Calu3 (cell line): Measurements from ENCODE around the gene ODAD3. TPM values are rescaled to one million over a fixed set of nuclear protein-coding genes. Genes with fewer than 3 reads are reported as not detected.
"Not testable (repeated sequence)": the region's sequence is repeated elsewhere in the genome, so short reads cannot be mapped to it uniquely, and the experiment has no call there.

Source experiments
- BruUV-seq: library from RNA; stranded (reverse); fragments of 400-500 nt; replicated peaks from 2 replicates; lab custom pipeline; 2021; lab: Mats Ljungman, UMichigan
- CTCF ChIA-PET: fragments of 300-600 bp; sonication (Branson Sonifier 250); formaldehyde crosslinking; loops from one replicate; lab custom pipeline; 2022; ENCODE audit warnings: antibody characterized with exemption; lab: Charles Lee
- DNase-seq: peaks from one replicate; pipeline ENCODE4 v3.0.0; 2022
- H3K27ac Mint-ChIP-seq: one replicate; pipeline ENCODE4 v1.8.0; 2022; ENCODE audit warnings: mixed read lengths; ENCODE audit not compliant: unreplicated experiment
- H3K27me3 Mint-ChIP-seq: one replicate; pipeline ENCODE4 v1.8.0; 2022; ENCODE audit warnings: mixed read lengths; ENCODE audit not compliant: unreplicated experiment
- H3K36me3 Mint-ChIP-seq: one replicate; pipeline ENCODE4 v1.8.0; 2022; ENCODE audit warnings: mild to moderate bottlenecking, moderate library complexity, mixed read lengths; ENCODE audit not compliant: insufficient read depth, unreplicated experiment
- H3K4me1 Mint-ChIP-seq: one replicate; pipeline ENCODE4 v1.8.0; 2022; ENCODE audit warnings: mild to moderate bottlenecking, low read depth, mixed read lengths; ENCODE audit not compliant: unreplicated experiment
- H3K4me3 Mint-ChIP-seq: one replicate; pipeline ENCODE4 v1.8.0; 2022; ENCODE audit warnings: mild to moderate bottlenecking, low read depth, moderate library complexity, mixed read lengths; ENCODE audit not compliant: unreplicated experiment
- H3K9me3 Mint-ChIP-seq: one replicate; pipeline ENCODE4 v1.8.0; 2022; ENCODE audit warnings: low read depth, mixed read lengths; ENCODE audit not compliant: unreplicated experiment
- intact Hi-C: fragments of 100-400 bp; cut with micrococcal nuclease; formaldehyde crosslinking; loops from one replicate; pipeline ENCODE4 v1.10.0; 2022; ENCODE audit not compliant: unreplicated experiment
- total RNA-seq: library from RNA; stranded (reverse); gene quantifications from 2 replicates; pipeline ENCODE4 v1.2.3, GENCODE V29; 2022
- TF ChIP-seq, protein P1 (sequence below): fragments of 200-600 bp; IDR thresholded peaks from one replicate; pipeline ENCODE4 v1.8.0; 2022; ENCODE audit warnings: antibody characterized with exemption; ENCODE audit not compliant: unreplicated experiment

Gene ODAD3
- total RNA-seq, 1 experiment from 2014 or later: not detected

DNA sequence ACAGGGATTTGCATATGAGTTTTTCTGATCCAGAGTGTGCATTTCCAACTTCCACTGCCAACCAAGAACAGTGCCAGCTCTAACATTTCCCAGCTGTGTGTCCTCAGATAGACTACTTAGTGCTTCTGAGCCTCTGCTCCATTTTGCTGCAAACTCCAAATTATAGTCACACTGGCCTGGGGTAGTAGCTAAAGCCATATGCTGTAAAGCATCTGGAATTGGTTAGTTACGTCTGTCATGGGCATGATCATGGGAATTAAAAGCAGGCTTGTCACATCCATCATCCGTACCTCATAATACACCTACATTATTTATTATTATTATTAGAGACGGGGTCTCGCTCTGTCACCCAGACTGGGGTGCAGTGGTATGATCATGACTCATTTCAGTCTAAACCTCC is 38.8 kb upstream of the ODAD3 start:
- DNase-seq: no peak
- CTCF ChIA-PET: no interaction called here
- no peak overlapping the region for H3K27ac Mint-ChIP-seq
- H3K4me3 Mint-ChIP-seq: no peak overlapping the region
- peaks cover 9% of the 10 kb centered on the region for H3K27me3 Mint-ChIP-seq
- TF ChIP-seq, protein P1, sequence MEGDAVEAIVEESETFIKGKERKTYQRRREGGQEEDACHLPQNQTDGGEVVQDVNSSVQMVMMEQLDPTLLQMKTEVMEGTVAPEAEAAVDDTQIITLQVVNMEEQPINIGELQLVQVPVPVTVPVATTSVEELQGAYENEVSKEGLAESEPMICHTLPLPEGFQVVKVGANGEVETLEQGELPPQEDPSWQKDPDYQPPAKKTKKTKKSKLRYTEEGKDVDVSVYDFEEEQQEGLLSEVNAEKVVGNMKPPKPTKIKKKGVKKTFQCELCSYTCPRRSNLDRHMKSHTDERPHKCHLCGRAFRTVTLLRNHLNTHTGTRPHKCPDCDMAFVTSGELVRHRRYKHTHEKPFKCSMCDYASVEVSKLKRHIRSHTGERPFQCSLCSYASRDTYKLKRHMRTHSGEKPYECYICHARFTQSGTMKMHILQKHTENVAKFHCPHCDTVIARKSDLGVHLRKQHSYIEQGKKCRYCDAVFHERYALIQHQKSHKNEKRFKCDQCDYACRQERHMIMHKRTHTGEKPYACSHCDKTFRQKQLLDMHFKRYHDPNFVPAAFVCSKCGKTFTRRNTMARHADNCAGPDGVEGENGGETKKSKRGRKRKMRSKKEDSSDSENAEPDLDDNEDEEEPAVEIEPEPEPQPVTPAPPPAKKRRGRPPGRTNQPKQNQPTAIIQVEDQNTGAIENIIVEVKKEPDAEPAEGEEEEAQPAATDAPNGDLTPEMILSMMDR: no peak
- H3K9me3 Mint-ChIP-seq: no peaks in the 10 kb centered on the region
- no TSS peak for BruUV-seq
- no peaks in the 10 kb centered on the region for H3K36me3 Mint-ChIP-seq
- intact Hi-C loops: no loop called here
- H3K4me1 Mint-ChIP-seq: no peaks in the 10 kb centered on the region

DNA sequence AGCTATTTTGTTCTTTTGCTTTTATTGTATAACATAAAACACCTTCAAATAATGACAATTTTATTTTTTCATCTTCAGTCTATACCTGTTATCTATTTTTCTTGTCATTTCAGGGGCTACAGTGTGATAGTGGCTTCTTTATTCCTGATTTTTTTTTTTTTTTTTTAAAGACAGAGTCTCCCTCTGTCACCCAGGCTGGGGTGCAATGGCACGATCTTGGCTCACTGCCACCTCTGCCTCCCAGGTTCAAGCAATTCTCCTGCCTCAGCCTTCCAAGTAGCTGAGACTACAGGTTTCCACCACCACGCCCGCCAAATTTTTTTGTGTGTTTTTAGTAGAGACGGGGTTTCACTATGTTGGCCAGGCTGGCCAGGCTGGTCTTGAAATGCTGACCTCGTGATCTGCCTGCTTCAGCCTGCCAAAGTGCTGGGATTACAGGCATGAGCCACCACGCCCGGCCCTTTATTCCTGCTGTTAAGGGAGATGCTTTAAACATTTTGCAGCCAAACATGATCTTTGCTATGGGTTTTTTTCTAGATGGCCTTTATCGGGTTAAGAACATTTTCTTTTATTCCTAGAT is 33.4 kb upstream of the ODAD3 start:
- intact Hi-C loops, H3K4me1 Mint-ChIP-seq, BruUV-seq, DNase-seq, H3K27ac Mint-ChIP-seq, H3K4me3 Mint-ChIP-seq, H3K9me3 Mint-ChIP-seq, H3K36me3 Mint-ChIP-seq, H3K27me3 Mint-ChIP-seq: not testable (repeated sequence)
- CTCF ChIA-PET: interaction anchor here (0.6 kb wide), 1 partner anchor 173 kb away, joined by 4 read pairs; no protein-coding TSS in a partner anchor

DNA sequence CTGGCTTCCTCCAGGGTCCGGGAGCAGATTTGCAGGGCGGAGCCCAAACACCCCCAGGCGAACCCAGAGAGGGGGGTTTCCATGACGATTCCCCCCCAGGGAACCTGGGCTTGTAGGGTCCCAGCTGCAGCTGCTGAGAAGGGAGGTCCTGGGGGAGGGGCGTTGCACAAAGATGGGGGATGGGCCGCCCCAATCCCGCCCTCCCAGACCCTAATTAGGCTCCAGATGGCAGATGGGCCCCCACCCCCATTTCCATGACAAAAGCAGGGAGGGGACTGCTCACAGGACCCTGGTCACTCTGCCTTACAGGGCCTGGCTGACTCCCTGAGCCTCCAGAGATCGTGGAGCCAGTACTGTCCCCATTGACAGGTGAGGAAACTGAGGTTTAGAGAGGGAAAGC is 30.7 kb upstream of the ODAD3 start:
- Mint-ChIP-seq H3K36me3 (no peaks in the 10 kb centered on the region), H3K27me3 (peaks cover 5% of the 10 kb centered on the region), H3K4me3 (no peak overlapping the region), H3K9me3 (no peaks in the 10 kb centered on the region), H3K27ac (no peak overlapping the region), H3K4me1 (no peaks in the 10 kb centered on the region)
- intact Hi-C loops: no loop called here
- TF ChIP-seq, protein P1: no peak
- BruUV-seq: no TSS peak
- DNase-seq: no peak
- CTCF ChIA-PET: no interaction called here

DNA sequence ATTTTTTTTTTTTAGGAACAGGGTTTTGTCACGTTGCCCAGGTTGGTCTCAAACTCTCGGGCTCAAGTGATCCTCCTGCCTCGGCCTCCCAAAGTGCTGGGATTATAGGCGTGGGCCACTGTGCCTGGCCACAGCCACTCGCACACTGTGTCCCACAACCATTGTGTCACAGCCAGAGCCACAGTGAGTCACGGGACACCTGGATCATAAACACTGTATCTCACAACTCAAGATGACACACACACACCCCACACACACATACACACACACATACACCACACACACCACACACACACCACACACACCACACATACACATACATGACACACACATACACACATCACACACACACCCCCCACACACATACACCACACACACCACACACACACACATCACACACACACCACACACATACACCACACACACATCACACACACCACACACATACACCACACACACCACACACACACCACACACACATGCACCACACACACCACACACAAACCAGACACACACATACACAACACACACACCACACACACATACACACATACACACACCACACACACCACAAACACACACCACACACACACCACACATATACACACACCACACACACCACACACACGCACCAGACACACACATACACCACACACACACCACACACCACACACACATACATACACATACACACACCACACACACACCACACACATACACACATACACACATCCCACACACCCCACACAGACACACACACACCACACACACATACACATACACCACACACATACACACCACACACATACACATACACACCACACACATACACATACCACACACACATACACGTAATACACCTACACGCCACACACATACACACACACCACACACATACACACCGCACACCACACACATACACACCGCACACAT is 29.7 kb upstream of the ODAD3 start:
- no peak overlapping the region for H3K27ac Mint-ChIP-seq
- BruUV-seq: no TSS peak
- H3K4me3 Mint-ChIP-seq: no peak overlapping the region
- no peaks in the 10 kb centered on the region for H3K4me1 Mint-ChIP-seq
- peaks cover 15% of the 10 kb centered on the region for H3K27me3 Mint-ChIP-seq
- intact Hi-C loops: no loop called here
- no peaks in the 10 kb centered on the region for H3K36me3 Mint-ChIP-seq
- CTCF ChIA-PET: interaction anchor here (0.6 kb wide), 1 partner anchor 27 kb away, joined by 4 read pairs; no protein-coding TSS in a partner anchor
- TF ChIP-seq, protein P1: no peak
- DNase-seq: no peak
- no peaks in the 10 kb centered on the region for H3K9me3 Mint-ChIP-seq
